NCI-H187 treated with DMSO at 0.1 percent for 48 hours (cell line): ENCODE measurements around the gene ZXDC.

ENCODE experiments used
- DNase-seq: peaks from one replicate; lab custom pipeline; 2025; lab: John Stamatoyannopoulos, UW

ZXDC gene

GRCh38 chr3:126394179-126394976 is 81.3 kb downstream of the ZXDC start, which contains the start of gene CFAP100:
Gene CFAP100, plus strand, starts transcription at chr3:126394909. Its CDS starts 1,092 bp downstream, at chr3:126396001.
- no peak for DNase-seq

GRCh38 chr3:126393563-126393962 is 82.1 kb downstream of the ZXDC start:
- DNase-seq: no peak

DNA sequence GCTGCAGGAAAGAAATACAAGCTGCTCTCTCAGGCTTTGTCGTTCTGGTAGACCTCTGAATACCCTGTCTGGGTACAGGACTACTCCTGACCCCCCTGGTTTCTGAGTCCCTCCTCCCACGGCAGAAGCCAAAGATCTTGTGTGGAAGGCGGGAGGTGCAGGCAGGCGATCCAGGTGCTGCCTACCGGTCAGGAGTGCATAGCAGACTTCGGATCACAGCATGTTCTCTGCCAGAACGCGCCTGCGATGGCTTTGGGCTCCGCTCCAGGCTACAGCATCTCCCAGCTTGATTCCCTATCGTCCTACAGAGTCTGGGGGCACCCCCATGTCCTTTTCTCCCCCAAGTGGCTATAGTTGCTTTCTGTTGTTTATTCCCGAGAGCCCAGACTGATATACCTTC is 83.4 kb downstream of the ZXDC start:
- DNase-seq: no peak

DNA sequence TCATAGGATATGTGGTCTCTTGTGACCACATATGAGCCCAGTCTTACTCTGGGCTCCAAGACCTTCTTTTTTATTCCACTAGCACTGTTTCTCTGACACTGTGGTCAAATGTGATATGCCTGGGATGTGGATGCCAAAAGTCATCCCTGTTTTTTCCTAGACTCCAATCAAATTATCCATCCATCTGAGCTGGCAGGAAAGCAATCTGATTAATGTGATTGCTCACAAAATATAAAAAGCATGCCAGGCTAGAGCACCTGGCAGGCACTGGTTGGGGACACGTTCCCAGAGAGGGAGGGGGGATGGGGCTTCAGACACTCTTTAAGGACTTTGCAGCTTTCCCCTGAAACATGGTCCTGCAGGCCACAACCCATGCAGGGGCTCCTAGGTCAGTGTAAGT is 84.1 kb downstream of the ZXDC start:
- DNase-seq: no peak

- no peak for DNase-seq
Observed at GRCh38 chr3:126390751-126391150, 84.9 kb downstream of the ZXDC start.

GRCh38 chr3:126390201-126390600 is 85.5 kb downstream of the ZXDC start:
- DNase-seq: no peak

GRCh38 chr3:126389794-126390146 is 85.9 kb downstream of the ZXDC start:
- DNase-seq: no peak

- DNase-seq: no peak
Observed at GRCh38 chr3:126389112-126389793, 86.4 kb downstream of the ZXDC start.
